SIG-M5 (cell line): ENCODE results near the gene PIGB.
A peak's percentile ranks its signal among the peaks of the same experiment; 100 is the strongest.
"Not testable (repeated sequence)": the region's sequence is repeated elsewhere in the genome, so short reads cannot be mapped to it uniquely, and the experiment has no call there.

Source experiments
- DNase-seq: peaks from one replicate; lab custom pipeline; 2025; lab: John Stamatoyannopoulos, UW

Gene PIGB

GRCh38 chr15:55302801-55303200 is 16.2 kb upstream of the PIGB start:
- DNase-seq, result not testable (repeated sequence)

GRCh38 chr15:55319537-55320237 is 665 bp downstream of the PIGB start:
- DNase-seq, result no peak

GRCh38 chr15:55320238-55320550 is 1.2 kb downstream of the PIGB start:
- no peak for DNase-seq

GRCh38 chr15:55320963-55321362 is 1.9 kb downstream of the PIGB start:
- no peak for DNase-seq

GRCh38 chr15:55322467-55322866 is 3.4 kb downstream of the PIGB start:
- DNase-seq, result peak; percentile 11

GRCh38 chr15:55327387-55327786 is 8.4 kb downstream of the PIGB start:
- peak; percentile 64 for DNase-seq

GRCh38 chr15:55334371-55334770 is 15.3 kb downstream of the PIGB start:
- DNase-seq, result no peak

GRCh38 chr15:55334997-55335396 is 16.0 kb downstream of the PIGB start:
- peak; percentile 10 for DNase-seq

GRCh38 chr15:55337160-55337559 is 18.1 kb downstream of the PIGB start:
- DNase-seq, result no peak

- no peak for DNase-seq
These were observed 24.1 kb downstream of the PIGB start for GRCh38 chr15:55343168-55343567.

- no peak for DNase-seq
These were observed 25.2 kb downstream of the PIGB start for GRCh38 chr15:55344206-55344605.

GRCh38 chr15:55348281-55348778 is 29.3 kb downstream of the PIGB start:
- DNase-seq, result no peak

GRCh38 chr15:55349282-55349681 is 30.3 kb downstream of the PIGB start:
- no peak for DNase-seq

- no peak for DNase-seq
These were observed 34.0 kb downstream of the PIGB start for GRCh38 chr15:55353025-55353424.

GRCh38 chr15:55356985-55357585 is 38.1 kb downstream of the PIGB start:
- DNase-seq, result no peak

GRCh38 chr15:55357774-55358173 is 38.8 kb downstream of the PIGB start:
- DNase-seq, result no peak

GRCh38 chr15:55358471-55358870 is 39.4 kb downstream of the PIGB start:
- DNase-seq, result no peak

GRCh38 chr15:55360256-55360655 is 41.2 kb downstream of the PIGB start:
- DNase-seq, result no peak

GRCh38 chr15:55361048-55361447 is 42.0 kb downstream of the PIGB start:
- DNase-seq, result no peak

- DNase-seq, result no peak
These were observed 43.6 kb downstream of the PIGB start for GRCh38 chr15:55362641-55363040.

GRCh38 chr15:55366981-55367380 is 48.0 kb downstream of the PIGB start:
- no peak for DNase-seq

GRCh38 chr15:55372701-55373440 is 53.8 kb downstream of the PIGB start:
- DNase-seq, result no peak

- DNase-seq, result no peak
These were observed 60.1 kb downstream of the PIGB start for GRCh38 chr15:55379095-55379494.
